Right atrium auricular region (tissue), 2 donors: Measurements from ENCODE around the gene GBA3. TPM values are rescaled to one million over a fixed set of nuclear protein-coding genes. Genes with fewer than 3 reads are reported as not detected.

ENCODE experiments used
- DNase-seq: peaks from one replicate; pipeline ENCODE4 v3.0.0-alpha.2; 2019; ENCODE audit warnings: low spot score
- H3K27ac ChIP-seq, 2 donors: fragments of 200-600 bp; sonication (generic); 1 replicate in 1 of 2; 2 replicates in 1 of 2; pipeline ENCODE4 v1.5.1; 2016 to 2019
- H3K27me3 ChIP-seq, 2 donors: fragments of 200-600 bp; sonication (generic); one replicate each; pipeline versions ENCODE4 v1.5.1 to v1.6.0; 2017 to 2019
- H3K36me3 ChIP-seq: fragments of 200-600 bp; sonication (generic); one replicate; pipeline ENCODE4 v1.5.1; 2016
- H3K4me1 ChIP-seq, 2 donors: fragments of 200-600 bp; sonication (generic); one replicate each; pipeline versions ENCODE4 v1.5.1 to v1.6.0; 2017 to 2019
- H3K4me3 ChIP-seq, 2 donors: fragments of 200-600 bp; sonication (generic); 1 replicate in 1 of 2; 2 replicates in 1 of 2; pipeline ENCODE4 v1.5.1; 2017 to 2019; ENCODE audit warnings: mild to moderate bottlenecking in 1 of 2, moderate library complexity in 1 of 2
- H3K9me3 ChIP-seq, 2 donors: fragments of 200-600 bp; sonication (generic); one replicate each; pipeline ENCODE4 v1.5.1; 2019
- total RNA-seq, 2 donors: library from RNA; depleted of rRNA; stranded (reverse); fragments of >200 nt; gene quantifications; one replicate each; pipeline ENCODE4 v1.1.0, GENCODE V29; 2016
- TF ChIP-seq, protein P1 (sequence below), 2 donors: fragments of 200-600 bp; sonication (generic); IDR thresholded peaks; one replicate each; pipeline ENCODE4 v1.5.1; 2019; ENCODE audit warnings: antibody characterized with exemption in 2 of 2

The GBA3 gene
- total RNA-seq, 2 donors from 2014 or later: not detected

GRCh38 chr4:22695917-22696316 lies 3.2 kb downstream of the GBA3 start:
- Histone ChIP-seq H3K27ac (no peak overlapping the region), H3K4me1 (no peaks in the 10 kb centered on the region), H3K4me3 (no peak overlapping the region), H3K9me3 (no peaks in the 10 kb centered on the region), H3K36me3 (no peaks in the 10 kb centered on the region), H3K27me3 (no peaks in the 10 kb centered on the region)
- TF ChIP-seq, protein P1, sequence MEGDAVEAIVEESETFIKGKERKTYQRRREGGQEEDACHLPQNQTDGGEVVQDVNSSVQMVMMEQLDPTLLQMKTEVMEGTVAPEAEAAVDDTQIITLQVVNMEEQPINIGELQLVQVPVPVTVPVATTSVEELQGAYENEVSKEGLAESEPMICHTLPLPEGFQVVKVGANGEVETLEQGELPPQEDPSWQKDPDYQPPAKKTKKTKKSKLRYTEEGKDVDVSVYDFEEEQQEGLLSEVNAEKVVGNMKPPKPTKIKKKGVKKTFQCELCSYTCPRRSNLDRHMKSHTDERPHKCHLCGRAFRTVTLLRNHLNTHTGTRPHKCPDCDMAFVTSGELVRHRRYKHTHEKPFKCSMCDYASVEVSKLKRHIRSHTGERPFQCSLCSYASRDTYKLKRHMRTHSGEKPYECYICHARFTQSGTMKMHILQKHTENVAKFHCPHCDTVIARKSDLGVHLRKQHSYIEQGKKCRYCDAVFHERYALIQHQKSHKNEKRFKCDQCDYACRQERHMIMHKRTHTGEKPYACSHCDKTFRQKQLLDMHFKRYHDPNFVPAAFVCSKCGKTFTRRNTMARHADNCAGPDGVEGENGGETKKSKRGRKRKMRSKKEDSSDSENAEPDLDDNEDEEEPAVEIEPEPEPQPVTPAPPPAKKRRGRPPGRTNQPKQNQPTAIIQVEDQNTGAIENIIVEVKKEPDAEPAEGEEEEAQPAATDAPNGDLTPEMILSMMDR (IDR thresholded peaks at IDR 0.05): no peak
- no peak for DNase-seq

DNA sequence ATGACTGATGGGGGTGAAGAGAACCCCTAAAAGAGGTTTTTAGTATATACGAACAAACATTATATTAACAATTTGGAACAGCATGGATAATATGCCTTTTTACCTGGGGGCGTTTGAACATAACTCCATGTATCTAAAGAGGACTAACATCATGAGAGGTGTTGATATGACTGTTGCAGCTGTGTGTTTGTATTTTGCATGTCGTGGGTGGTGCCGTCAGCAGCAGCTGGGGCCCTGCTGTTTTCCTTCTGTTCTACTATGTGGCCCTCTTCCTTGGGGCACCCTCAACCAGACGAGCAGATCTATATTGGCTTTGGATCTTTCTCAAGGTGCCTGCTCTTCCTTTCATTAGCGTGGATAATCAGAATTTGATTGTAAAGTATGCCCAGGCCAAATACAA lies 11.2 kb downstream of the GBA3 start:
- H3K4me3 ChIP-seq: no peak overlapping the region
- no peaks in the 10 kb centered on the region for H3K36me3 ChIP-seq
- TF ChIP-seq, protein P1 (IDR thresholded peaks at IDR 0.05): no peak
- no peaks in the 10 kb centered on the region for H3K27me3 ChIP-seq
- DNase-seq: no peak
- no peak overlapping the region for H3K27ac ChIP-seq
- H3K9me3 ChIP-seq: no peaks in the 10 kb centered on the region
- H3K4me1 ChIP-seq: no peaks in the 10 kb centered on the region

- no peak for DNase-seq
- Histone ChIP-seq H3K4me3 (no peak overlapping the region), H3K4me1 (no peaks in the 10 kb centered on the region), H3K27me3 (no peaks in the 10 kb centered on the region), H3K36me3 (no peaks in the 10 kb centered on the region), H3K27ac (no peak overlapping the region), H3K9me3 (no peaks in the 10 kb centered on the region)
- TF ChIP-seq, protein P1 (IDR thresholded peaks at IDR 0.05): no peak
These were observed 14.7 kb downstream of the GBA3 start for GRCh38 chr4:22707390-22707789.

- H3K27ac ChIP-seq: no peak overlapping the region
- DNase-seq: no peak
- no peak overlapping the region for H3K4me3 ChIP-seq
- H3K9me3 ChIP-seq: no peaks in the 10 kb centered on the region
- no peaks in the 10 kb centered on the region for H3K27me3 ChIP-seq
- TF ChIP-seq, protein P1 (IDR thresholded peaks at IDR 0.05): no peak
- no peaks in the 10 kb centered on the region for H3K36me3 ChIP-seq
- no peaks in the 10 kb centered on the region for H3K4me1 ChIP-seq
These were observed 16.2 kb downstream of the GBA3 start for GRCh38 chr4:22708961-22709360.

GRCh38 chr4:22712105-22712504 lies 19.4 kb downstream of the GBA3 start:
- TF ChIP-seq, protein P1 (IDR thresholded peaks at IDR 0.05): no peak
- no peaks in the 10 kb centered on the region for H3K27me3 ChIP-seq
- H3K4me3 ChIP-seq: no peak overlapping the region
- no peaks in the 10 kb centered on the region for H3K9me3 ChIP-seq
- H3K27ac ChIP-seq: no peak overlapping the region
- no peaks in the 10 kb centered on the region for H3K36me3 ChIP-seq
- DNase-seq: no peak
- H3K4me1 ChIP-seq: no peaks in the 10 kb centered on the region

DNA sequence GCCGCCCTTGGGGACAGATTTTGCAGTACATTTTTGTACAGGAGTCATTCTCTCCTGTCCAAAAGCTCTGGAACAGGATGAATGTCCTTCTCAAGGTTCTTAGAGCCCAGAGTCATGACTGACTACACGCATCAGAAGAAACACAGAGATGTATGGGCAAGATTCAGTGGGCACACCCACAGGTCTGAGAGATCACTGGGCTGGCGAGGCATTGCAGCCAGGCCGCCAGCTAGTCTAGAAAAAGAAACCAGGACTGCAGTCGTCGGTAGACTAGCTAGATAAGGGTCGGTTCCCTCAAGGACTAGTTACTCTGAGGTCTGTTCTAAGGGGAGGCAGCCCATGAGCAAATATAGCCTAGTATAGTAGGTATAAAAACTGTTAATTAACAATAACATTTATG lies 19.8 kb downstream of the GBA3 start:
- TF ChIP-seq, protein P1 (IDR thresholded peaks at IDR 0.05): no peak
- H3K27ac ChIP-seq: no peak overlapping the region
- no peaks in the 10 kb centered on the region for H3K36me3 ChIP-seq

More for the DNA sequence above, 19.8 kb downstream of the GBA3 start:
- no peak for DNase-seq
- no peaks in the 10 kb centered on the region for H3K27me3 ChIP-seq
- H3K4me1 ChIP-seq: no peaks in the 10 kb centered on the region
- no peak overlapping the region for H3K4me3 ChIP-seq
- no peaks in the 10 kb centered on the region for H3K9me3 ChIP-seq
